Activated T-cell treated with anti-CD3 and anti-CD28 coated beads for 24 hours (primary cell): ENCODE results near the gene CAPS2.

Source experiments
- DNase-seq: peaks from one replicate; pipeline ENCODE4 v3.0.0-alpha.2; 2020; ENCODE audit warnings: low read depth

CAPS2 gene

DNA sequence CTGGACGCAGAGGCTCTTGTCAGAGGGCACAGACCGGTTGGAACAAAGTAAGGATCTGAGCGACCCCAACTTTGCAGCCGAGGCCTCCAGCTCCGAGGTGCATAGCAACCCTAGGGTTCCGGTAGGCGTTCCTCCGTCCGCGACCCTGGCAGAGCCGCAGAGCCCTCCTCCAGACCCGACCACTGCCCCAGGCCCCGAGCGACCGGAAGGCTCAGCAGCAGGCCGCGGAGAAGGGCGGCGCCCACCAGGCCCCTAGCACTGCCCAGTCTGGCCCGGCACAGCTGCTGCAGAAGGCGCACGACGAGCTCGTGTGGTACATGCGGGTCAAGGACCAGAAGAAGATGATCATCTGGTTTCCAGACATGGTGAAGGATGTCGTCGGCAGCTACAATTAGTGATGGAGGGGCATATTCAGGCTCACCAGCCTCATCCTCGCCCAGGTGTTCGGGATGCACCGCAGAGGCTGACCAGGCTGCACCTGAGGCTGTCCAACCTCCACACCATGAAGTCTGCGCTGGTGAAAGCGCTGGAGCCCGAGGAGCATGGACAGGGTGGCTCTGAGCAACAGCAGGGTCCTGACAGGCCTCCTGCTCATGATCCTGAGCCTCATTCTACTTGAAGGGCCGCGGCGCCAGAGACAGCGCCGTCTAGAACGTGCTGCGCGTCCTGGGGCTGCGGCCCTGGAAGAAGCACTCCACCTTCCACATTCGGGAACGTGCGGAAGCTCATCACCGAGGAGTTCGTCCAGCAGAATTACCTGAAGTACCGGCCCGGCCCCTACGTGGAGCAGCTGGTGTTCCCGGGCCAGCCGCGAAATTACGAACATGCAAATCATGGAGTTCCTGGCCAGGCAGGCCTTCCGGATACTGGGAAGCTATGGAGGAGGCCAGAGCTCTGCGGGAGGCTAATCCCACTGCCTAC lies 24.5 kb downstream of the CAPS2 start:
- no peak for DNase-seq

- no peak for DNase-seq
These were observed 27.3 kb downstream of the CAPS2 start for GRCh38 chr12:75302781-75303180.

GRCh38 chr12:75302225-75302624 lies 27.9 kb downstream of the CAPS2 start:
- DNase-seq = no peak

GRCh38 chr12:75294797-75295196 lies 35.3 kb downstream of the CAPS2 start:
- DNase-seq = no peak

GRCh38 chr12:75294336-75294735 lies 35.8 kb downstream of the CAPS2 start:
- DNase-seq = no peak

GRCh38 chr12:75291014-75291413 lies 39.1 kb downstream of the CAPS2 start:
- no peak for DNase-seq

DNA sequence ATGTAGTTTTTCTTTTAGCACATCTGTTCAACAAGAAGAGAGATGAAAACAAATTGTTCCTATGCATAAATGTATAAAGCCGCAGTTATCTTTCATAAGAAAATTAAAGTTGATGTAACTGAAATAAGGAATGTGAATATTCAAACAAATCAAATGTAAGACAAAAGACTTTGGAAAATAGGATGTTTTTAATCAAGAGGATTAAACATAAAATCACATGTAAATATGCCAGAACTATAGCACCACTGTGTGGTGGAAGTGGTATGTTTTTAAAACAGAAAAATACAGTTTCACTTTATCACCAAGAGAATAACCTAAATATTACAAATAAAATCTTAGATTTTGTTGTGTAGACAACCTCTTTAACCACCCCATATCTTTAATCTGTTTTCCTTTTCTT lies 40.4 kb downstream of the CAPS2 start:
- no peak for DNase-seq

DNA sequence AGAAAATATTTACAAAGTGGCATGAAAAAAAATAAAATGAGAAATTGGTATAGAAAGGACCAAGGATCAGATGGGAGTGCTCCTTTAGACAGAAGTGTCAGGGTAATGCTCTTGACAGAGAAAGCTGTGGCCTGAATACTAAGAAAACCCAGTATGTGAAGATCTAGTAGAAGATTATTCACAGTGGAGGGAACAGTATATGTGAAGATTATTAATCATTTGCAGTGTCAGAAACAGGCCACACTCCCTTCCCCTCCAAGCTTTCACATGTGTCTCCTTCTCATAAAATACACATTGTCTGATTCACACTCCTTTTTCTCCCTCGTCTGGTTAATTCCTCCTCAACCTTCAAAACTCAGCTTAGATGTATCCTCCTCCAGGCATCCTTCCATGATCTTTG lies 41.3 kb downstream of the CAPS2 start:
- no peak for DNase-seq

DNA sequence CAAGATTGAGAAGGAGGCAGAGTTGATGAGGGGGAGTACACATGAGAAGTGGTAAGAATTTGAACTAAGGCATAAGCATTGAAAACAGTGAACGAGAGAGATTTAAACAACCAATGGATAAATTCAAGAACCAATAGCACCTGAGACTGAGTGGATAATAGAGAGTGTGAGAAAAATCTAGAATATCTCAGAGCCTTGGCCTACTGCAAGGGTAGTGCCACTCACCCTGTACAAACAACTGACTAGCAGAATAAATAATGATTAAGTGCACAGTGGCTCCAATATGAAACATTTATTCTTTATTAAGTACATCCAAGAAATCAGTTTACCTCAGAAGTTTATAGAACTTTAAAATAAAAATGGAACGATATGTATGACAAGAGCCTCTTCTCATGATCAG lies 54.4 kb downstream of the CAPS2 start:
- no peak for DNase-seq

DNA sequence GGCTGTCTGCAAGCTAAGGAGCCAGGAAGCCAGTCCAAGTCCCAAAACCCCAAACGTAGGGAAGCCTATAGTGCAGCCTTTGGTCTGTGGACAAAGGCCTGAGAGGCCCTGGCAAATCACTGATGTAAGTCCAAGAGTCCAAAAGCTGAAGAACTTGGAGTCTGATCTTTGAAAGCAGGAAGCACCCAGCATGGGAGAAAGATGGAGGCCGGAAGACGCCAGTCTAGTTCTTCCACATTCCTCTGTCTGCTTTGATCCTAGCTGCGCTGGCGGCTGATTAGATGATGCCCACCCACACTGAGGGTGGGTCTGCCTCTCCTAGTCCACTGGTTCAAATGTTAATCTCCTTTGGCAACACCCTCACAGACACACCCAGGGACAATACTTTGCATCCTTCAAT lies 58.5 kb downstream of the CAPS2 start:
- DNase-seq = no peak

GRCh38 chr12:75270157-75270556 lies 60.0 kb downstream of the CAPS2 start:
- no peak for DNase-seq

GRCh38 chr12:75269209-75269608 lies 60.9 kb downstream of the CAPS2 start:
- no peak for DNase-seq

- DNase-seq = no peak
These were observed 69.8 kb downstream of the CAPS2 start for GRCh38 chr12:75260316-75260715.

GRCh38 chr12:75259143-75259542 lies 71.0 kb downstream of the CAPS2 start:
- no peak for DNase-seq

DNA sequence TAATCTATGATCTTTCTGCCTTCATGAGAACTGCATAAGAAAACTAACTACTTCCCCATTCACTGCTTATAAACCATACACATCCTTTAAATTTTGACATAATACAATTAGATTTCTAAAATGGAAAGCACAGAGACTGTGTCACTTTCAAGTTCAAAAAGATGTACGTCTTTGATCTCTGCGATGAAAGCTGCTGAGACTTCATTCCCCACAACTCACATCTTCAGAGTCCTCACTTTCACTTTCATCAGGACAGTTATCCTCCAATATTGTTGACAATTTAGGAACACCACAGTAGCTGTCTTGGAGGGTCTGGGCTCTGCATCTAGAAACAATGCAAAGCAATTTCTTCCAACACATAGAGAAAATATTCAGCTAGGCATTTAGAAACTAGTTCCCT lies 72.6 kb downstream of the CAPS2 start:
- no peak for DNase-seq

DNA sequence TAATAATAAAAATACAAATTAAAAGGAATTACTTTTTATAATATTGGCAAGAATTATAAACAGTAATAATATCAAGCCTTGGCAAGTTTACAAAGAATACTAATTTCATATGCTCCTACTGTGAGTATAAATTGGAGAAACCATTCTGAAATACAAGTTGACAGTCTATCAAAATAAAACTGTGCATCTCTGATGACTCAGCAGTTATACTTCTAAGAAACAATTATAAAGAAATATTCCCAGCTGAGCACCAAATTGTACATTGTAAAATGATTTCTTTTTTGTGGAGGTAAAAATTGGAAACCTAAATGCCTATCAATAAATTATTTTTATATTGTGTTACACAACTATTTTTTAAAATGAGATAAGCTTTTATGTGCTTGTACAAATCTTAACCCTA lies 85.0 kb downstream of the CAPS2 start:
- no peak for DNase-seq

DNA sequence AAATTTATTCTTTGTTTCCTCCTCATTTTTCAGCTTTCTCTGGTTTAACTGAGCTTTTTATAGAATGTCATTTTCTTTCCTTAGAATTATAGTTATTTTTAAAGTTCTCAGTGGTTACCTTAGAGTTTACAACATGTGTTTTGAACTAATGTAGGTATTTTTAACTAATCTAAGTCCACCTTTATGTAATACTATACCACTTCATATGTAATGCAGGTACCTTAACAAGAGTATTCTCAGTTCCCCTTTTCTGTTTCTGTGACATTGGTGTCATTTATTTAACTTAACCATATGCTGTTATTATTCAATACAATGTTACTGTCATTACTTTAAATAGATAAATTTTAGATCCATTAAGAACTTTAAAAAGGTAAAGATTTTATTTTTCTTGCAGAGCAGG lies 90.1 kb downstream of the CAPS2 start:
- no peak for DNase-seq

- no peak for DNase-seq
These were observed 93.9 kb downstream of the CAPS2 start for GRCh38 chr12:75236206-75236605.

GRCh38 chr12:75227132-75227531 lies 103.0 kb downstream of the CAPS2 start:
- no peak for DNase-seq
